Left renal cortex interstitium (tissue), 4 donors: ENCODE data around the gene SMIM15. TPM values are rescaled to one million over a fixed set of nuclear protein-coding genes. Genes with fewer than 3 reads are reported as not detected.

Source experiments
- polyA plus RNA-seq, 4 donors: library from polyadenylated mRNA; unstranded; fragments of 120-200 nt; gene quantifications; one replicate each; pipeline ENCODE4 v1.2.1, GENCODE V29; 2013; ENCODE audit not compliant: insufficient read length in 4 of 4

SMIM15 gene
- polyA plus RNA-seq, 4 donors: 82.8 to 97.9 (median 90.3) TPM

Other genes starting within 250 kb of the SMIM15 start
- 10 to 100 TPM; 22.5 to 25.5 (median 24.9) TPM for gene ERCC8, start 217.4 kb downstream of the SMIM15 start, polyA plus RNA-seq
- 10 to 100 TPM; 29.7 to 36.7 (median 33.3) TPM for gene NDUFAF2, start 217.3 kb downstream of the SMIM15 start, polyA plus RNA-seq
- gene ZSWIM6, start 169.8 kb upstream of the SMIM15 start, polyA plus RNA-seq: 10 to 100 TPM; 22.3 to 35.4 (median 26.9) TPM